Measurements from ENCODE around the gene WDR54. TPM values are rescaled to one million over a fixed set of nuclear protein-coding genes. Genes with fewer than 3 reads are reported as not detected.
"Not testable (repeated sequence)": the region's sequence is repeated elsewhere in the genome, so short reads cannot be mapped to it uniquely, and the experiment has no call there.

Gene WDR54
- total RNA-seq, 1 experiment from 2014 or later, result 40.0 TPM

- no peak for DNase-seq (ENCODE audit: low read depth)
These were observed 15.5 kb upstream of the WDR54 start for GRCh38 chr2:74406035-74406434.

GRCh38 chr2:74407682-74408081 lies 13.8 kb upstream of the WDR54 start:
- no peak for DNase-seq (ENCODE audit: low read depth)

- no peak for DNase-seq (ENCODE audit: low read depth)
These were observed 8.4 kb upstream of the WDR54 start for GRCh38 chr2:74413001-74413698.

GRCh38 chr2:74414441-74414840 lies 7.1 kb upstream of the WDR54 start:
- DNase-seq (ENCODE audit: low read depth), result no peak

- DNase-seq (ENCODE audit: low read depth), result peak; percentile 8
These were observed 6.4 kb upstream of the WDR54 start for GRCh38 chr2:74414881-74415761.

- DNase-seq (ENCODE audit: low read depth), result no peak
These were observed 5.7 kb upstream of the WDR54 start for GRCh38 chr2:74415762-74416395.

- peak; percentile 10 for DNase-seq (ENCODE audit: low read depth)
These were observed 4.8 kb upstream of the WDR54 start for GRCh38 chr2:74416778-74417177.

GRCh38 chr2:74417197-74417596 lies 4.3 kb upstream of the WDR54 start:
- no peak for DNase-seq (ENCODE audit: low read depth)

GRCh38 chr2:74417763-74418162 lies 3.8 kb upstream of the WDR54 start:
- DNase-seq (ENCODE audit: low read depth), result no peak

- DNase-seq (ENCODE audit: low read depth), result no peak
These were observed 3.2 kb upstream of the WDR54 start for GRCh38 chr2:74418312-74418711.

- DNase-seq (ENCODE audit: low read depth), result no peak
These were observed 2.2 kb upstream of the WDR54 start for GRCh38 chr2:74419345-74419744.

- DNase-seq (ENCODE audit: low read depth), result no peak
These were observed 1.5 kb upstream of the WDR54 start for GRCh38 chr2:74420006-74420405.

GRCh38 chr2:74420443-74421103 lies 957 bp upstream of the WDR54 start:
- not testable (repeated sequence) for DNase-seq (ENCODE audit: low read depth)

- no peak for DNase-seq (ENCODE audit: low read depth)
These were observed 1.9 kb downstream of the WDR54 start for GRCh38 chr2:74423231-74424095.

GRCh38 chr2:74424139-74424992 lies 2.8 kb downstream of the WDR54 start:
- peak; percentile 47 for DNase-seq (ENCODE audit: low read depth)

- DNase-seq (ENCODE audit: low read depth), result no peak
These were observed 3.5 kb downstream of the WDR54 start for GRCh38 chr2:74424995-74425406.

GRCh38 chr2:74425523-74425922 lies 4.0 kb downstream of the WDR54 start:
- DNase-seq (ENCODE audit: low read depth), result peak; percentile 61

- DNase-seq (ENCODE audit: low read depth), result no peak
These were observed 4.7 kb downstream of the WDR54 start for GRCh38 chr2:74426181-74426758.

- DNase-seq (ENCODE audit: low read depth), result no peak
These were observed 6.0 kb downstream of the WDR54 start for GRCh38 chr2:74427551-74427950.
